OCI-M1 (cell line): Measurements from ENCODE around the gene ARHGAP18.

Experiments used
- DNase-seq: peaks from one replicate; lab custom pipeline; 2025; lab: John Stamatoyannopoulos, UW

Gene ARHGAP18

DNA sequence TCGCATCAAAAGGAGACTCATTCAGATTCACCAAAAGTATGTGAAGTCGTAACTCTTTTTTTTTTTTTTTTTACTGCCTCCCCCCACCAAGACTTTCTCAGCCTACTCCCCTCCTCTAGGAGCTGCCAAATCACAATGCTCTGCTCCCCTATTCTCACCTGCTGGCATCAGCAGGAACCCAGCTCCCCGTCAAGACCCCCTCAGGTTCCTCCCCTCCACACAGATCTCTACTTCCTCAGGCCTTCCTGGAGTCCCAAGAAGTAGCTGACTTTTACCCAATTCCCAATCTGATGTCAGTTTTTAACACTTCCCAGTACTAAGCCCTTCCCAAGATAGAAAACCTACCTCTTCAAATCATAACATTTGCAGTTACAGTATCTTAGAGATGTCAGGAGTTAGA lies 39.3 kb downstream of the ARHGAP18 start:
- DNase-seq = no peak

GRCh38 chr6:129667621-129668020 lies 42.4 kb downstream of the ARHGAP18 start:
- peak; percentile 87 for DNase-seq

GRCh38 chr6:129667034-129667433 lies 42.9 kb downstream of the ARHGAP18 start:
- no peak for DNase-seq

- no peak for DNase-seq
Observed at GRCh38 chr6:129665555-129665954, 44.4 kb downstream of the ARHGAP18 start.

- DNase-seq = no peak
Observed at GRCh38 chr6:129663531-129663930, 46.4 kb downstream of the ARHGAP18 start.

- peak; percentile 73 for DNase-seq
Observed at GRCh38 chr6:129662980-129663431, 47.0 kb downstream of the ARHGAP18 start.

DNA sequence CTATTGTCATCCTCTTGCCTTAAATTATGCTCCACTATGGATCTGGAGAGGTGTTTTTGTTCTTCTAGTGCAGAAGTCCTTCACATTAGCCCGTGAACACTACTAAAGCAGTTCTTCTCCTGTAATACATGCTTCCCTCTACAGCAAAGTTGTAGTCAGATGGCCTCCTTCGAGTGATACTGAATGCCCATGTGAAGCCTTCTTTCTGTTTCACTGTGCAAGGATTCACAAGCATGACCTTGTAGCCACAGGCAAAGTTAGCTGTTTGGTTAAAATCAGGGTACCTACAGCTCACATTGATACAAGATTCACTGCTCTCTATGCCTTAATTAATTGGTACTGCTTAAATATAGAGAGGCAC lies 47.6 kb downstream of the ARHGAP18 start:
- DNase-seq = no peak

GRCh38 chr6:129661536-129662405 lies 48.2 kb downstream of the ARHGAP18 start:
- no peak for DNase-seq

GRCh38 chr6:129660346-129660676 lies 49.7 kb downstream of the ARHGAP18 start:
- no peak for DNase-seq

DNA sequence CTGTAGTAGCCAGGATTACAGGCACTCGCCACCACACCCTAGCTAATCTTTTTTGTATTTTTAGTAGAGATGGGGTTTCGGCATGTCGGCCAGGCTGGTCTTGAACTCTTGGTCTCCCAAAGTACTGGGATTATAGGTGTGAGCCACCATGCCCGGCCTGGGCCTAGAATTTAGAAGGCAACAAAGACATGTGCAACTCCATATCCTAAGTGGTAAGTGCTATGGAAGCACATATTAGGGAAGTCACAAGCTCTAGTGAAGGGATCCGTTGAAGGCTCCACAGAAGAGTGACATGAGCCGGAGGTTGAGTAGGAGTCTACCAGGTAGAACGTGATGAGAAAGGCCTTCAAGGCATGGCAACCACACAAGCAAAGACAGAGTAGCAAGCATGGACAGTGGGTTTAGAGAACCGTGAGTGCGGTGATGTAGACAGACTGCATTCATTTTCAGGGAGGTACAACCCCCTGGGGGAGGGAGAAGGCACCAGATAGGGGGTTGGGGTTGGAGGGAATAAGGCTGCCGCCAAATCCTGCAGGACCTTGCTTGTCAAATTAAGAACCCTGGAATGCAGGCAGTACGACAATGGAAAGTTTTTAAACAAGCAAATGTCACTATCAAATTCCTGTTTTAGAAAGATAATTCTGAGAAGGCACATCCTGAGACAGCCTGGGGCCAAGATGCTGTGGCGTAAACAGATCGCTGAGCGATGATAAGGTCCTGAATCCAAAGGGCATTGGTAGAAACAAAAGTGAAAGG lies 50.2 kb downstream of the ARHGAP18 start:
- DNase-seq = peak; percentile 95

- no peak for DNase-seq
Observed at GRCh38 chr6:129659167-129659566, 50.8 kb downstream of the ARHGAP18 start.

DNA sequence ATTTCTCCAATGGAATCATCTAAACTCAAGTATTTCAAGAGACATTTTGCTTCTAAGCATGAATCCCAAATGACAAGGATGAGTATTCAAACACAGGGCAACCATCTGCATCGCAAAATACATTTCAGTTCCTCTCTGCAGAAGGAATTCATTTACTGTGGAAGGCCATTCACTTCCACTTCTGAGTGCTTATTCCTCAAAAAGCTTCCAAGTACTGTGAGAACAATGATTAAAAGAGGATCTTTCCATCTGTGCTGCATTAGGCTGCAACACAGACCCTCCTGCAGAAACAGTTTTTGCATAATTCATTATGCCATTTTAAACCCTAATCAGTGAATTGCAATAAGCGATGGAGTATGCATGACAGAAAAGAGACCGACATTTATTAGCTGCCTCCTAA lies 52.5 kb downstream of the ARHGAP18 start:
- DNase-seq = no peak

GRCh38 chr6:129655334-129655733 lies 54.6 kb downstream of the ARHGAP18 start:
- no peak for DNase-seq

GRCh38 chr6:129653746-129654145 lies 56.2 kb downstream of the ARHGAP18 start:
- DNase-seq = no peak

- DNase-seq = no peak
Observed at GRCh38 chr6:129653229-129653628, 56.7 kb downstream of the ARHGAP18 start.

GRCh38 chr6:129651291-129651691 lies 58.7 kb downstream of the ARHGAP18 start:
- DNase-seq = no peak

DNA sequence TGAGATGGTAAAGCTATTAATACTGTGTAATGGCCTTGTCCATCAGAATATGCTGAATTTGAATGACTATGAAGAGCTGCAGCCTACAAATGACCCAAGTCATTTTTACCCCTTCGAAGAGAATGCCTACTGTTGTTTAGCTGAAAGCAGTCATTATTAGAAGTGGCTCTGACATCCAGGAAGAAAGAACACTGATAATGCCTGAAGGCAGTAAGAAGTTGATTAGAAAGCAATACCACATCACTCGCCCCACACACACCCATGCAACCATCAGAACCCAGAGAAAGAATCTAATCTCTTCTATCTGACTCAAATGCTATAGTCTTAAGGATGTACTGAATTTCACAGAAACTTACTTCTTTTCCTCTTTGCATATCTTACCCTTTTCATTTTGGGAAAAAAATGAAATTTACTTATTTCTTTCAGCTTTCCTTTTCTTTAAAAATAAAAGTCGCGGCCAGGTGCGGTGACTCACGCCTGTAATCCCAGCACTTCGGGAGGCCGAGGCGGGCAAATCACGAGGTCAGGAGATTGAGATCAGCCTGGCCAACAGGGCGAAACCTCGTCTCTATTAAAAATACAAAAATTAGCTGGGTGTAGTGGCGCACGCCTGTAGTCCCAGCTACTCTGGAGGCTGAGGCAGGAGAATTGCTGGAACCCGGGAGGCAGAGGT lies 61.0 kb downstream of the ARHGAP18 start:
- DNase-seq = no peak

DNA sequence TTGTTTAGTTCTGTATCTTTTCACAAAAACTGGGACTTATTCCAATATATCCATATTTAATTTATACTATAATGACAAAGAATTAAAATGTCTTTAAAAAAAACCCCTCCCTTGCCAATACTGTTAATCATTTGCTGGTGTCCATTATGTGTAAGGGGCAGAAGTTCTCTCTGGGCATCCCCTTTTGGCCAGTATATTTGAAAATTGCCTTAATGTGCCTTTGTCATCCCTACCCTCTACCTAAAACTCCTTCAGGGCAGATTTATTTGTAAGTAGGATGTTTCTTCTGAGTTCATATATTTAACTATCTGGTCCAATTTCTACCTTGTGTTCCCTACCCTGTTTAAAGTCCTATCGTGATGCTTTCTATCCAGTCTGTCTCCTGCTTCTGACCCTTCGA lies 62.9 kb downstream of the ARHGAP18 start:
- DNase-seq = no peak

GRCh38 chr6:129646642-129647041 lies 63.3 kb downstream of the ARHGAP18 start:
- DNase-seq = no peak

- no peak for DNase-seq
Observed at GRCh38 chr6:129645830-129646579, 64.0 kb downstream of the ARHGAP18 start.

GRCh38 chr6:129645106-129645829 lies 64.7 kb downstream of the ARHGAP18 start:
- peak; percentile 46 for DNase-seq
